HG03342 (cell line): ENCODE measurements around the gene CBX8.

Experiments
- ATAC-seq: cut with Tn5 transposase; IDR thresholded peaks from one replicate; pipeline ENCODE4 v1.9.1; 2021; ENCODE audit warnings: mild to moderate bottlenecking, moderate library complexity; ENCODE audit not compliant: unreplicated experiment

The CBX8 gene

DNA sequence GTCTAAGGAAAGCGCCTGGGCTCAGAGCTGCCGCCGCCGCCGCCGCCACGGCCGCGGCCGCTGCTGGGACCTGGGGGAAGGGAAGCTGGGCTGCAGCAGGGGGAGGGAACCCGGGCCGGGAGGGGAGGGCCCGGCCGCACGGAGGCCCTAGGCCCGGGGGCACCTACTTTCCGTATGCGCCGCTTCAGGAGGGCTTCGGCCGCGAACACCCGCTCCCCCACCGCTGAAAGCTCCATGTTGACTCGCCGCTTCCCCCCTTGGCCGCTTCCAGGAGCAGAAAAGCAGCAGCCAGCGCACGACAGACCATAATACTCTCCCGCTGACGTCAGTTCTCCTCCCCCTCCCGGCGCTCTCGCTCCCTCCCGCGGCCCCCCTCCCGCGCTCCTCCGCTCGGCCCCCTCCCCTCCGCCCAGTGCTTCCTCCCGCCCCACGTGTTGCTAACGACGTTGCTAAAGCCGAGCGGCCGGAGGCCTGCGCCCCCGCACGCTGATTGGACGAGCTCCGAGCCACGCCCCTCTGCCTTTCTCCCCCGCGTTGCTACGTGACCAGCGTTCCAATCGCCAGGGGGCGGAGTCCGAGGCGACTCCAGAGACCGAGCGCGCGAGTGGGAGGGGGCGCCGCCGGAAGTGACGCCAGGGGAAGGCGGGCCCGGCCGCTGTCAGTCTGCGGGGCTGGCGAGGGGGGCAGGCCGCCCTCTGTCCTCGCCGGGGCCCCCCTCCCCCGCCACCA is at the start of gene CBX8:
Gene CBX8, minus strand, starts transcription at position 315 of the 729 bp plus-strand sequence. Its CDS starts 79 bp downstream, at position 236.
- peak; percentile 86 for ATAC-seq

GRCh38 chr17:79845601-79845949 is 48.7 kb upstream of the CBX8 start:
- ATAC-seq: no peak

DNA sequence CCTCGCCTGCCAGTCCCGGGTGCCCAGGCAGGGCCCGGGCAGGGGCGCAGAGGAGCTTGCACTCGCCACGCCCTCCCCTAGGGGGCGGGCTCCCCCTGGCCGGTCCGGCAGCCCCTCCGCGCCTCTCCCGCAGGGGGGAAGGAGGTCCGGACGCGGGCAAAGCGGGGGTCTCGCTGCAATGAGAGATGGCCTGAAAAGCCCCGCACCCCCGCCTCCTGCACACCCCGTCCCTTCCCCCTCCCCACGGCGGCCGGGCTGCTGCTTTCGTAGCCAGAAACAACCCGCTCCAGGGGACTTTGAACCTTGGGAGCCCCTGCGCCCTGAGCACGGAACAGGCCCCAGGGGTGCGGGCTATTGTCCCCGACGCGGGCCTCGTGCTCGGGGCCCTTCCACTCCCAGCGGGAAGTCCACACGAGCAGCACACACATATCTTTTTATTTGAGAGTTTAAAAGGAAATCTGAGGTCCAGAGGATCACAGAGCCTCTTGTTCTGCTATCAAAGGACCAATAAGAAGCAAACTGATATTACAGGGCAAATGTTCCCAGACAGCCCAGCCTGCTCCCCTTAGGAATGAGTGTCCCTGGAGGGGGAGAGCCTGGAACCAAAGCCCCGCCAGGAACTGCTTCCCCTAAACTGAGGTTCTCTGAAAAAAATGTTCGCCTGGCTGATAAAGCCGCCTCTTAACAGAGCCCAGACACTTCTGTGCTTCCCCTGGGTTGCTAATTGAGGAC is 48.2 kb upstream of the CBX8 start:
- no peak for ATAC-seq

DNA sequence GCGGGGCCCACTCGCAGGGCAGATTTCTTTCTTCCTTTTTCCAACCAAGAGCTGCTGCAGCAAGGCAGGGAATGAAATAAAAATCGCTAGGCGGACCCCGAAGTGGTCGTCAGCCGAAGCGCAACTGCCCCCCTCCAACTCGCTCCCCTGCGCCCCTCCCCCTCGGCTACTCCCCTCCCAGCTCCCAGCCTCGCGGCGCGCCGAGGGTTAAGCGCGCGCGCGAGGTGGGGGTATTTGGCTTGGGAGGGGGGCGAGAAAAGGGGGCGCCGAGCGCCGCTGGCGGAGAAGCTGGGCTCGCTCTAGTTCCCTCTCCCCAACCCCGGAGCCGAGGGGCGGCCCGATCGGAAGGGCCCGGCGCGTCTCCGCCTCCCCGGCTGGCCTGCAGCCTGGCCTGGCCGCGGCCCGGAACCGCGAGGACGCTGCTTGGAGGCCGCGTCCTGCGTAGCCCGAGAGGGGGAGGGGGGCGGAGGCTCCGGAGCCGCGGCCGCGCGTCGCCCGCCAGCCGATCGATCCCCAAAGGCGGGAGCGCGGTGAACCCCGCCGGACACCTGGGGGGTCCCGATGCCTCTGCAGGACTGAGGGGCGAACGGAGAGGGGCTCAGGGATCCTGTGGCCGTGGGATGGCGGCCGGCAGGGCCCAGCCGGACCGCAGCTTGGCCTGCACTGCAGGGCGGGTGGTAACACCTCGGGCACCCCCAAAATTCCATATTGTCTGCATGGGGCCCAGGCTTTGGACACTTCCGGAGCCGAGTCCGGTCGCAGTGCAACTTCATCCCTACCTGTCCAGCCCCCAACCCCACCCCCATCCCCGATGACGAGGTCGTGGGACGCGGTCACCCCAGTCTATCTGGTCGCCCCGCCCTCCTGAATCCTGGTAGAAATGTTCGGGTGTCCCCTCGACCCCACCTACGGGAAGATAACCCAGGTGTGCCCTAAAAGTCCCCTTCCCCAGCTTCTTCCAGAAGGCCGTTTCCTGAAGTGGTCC is 47.2 kb upstream of the CBX8 start:
- ATAC-seq: no peak

DNA sequence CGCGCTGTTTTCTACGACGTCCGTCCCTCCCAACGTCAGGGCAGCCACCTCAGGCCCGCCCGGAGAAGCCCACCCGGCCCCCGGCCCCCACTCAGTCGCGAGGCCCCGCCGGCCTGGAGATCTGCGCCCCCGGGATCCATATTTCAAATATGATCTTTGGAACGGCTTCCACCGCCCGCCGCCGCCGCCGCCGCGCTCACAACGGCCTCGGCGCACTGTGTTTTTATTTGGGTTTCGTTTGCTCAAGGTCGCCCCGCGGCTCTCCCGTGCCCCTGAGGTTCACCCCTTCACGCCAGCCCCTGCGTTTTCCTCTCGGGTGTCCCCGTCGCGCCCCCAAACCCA is 46.6 kb upstream of the CBX8 start:
- ATAC-seq: no peak

DNA sequence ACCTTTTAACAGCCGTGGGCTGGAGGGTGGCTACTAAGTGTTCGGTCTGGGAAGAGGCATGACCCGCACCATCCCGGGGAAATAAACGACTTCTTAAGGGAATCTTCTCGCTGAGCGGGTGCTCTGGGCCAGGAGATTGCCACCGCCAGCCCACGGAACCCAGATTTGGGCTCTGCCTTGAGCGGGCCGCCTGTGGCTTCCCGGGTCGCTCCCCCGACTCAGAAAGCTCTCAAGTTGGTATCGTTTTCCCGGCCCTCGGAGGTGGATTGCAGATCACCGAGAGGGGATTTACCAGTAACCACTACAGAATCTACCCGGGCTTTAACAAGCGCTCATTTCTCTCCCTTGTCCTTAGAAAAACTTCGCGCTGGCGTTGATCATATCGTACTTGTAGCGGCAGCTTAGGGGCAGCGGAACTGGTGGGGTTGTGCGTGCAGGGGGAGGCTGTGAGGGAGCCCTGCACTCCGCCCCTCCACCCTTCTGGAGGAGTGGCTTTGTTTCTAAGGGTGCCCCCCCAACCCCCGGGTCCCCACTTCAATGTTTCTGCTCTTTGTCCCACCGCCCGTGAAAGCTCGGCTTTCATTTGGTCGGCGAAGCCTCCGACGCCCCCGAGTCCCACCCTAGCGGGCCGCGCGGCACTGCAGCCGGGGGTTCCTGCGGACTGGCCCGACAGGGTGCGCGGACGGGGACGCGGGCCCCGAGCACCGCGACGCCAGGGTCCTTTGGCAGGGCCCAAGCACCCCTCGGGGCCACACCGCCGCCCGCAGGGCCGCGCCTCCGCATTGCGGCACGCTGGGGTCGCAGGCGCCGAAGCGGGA is 46.0 kb upstream of the CBX8 start:
- ATAC-seq: no peak

DNA sequence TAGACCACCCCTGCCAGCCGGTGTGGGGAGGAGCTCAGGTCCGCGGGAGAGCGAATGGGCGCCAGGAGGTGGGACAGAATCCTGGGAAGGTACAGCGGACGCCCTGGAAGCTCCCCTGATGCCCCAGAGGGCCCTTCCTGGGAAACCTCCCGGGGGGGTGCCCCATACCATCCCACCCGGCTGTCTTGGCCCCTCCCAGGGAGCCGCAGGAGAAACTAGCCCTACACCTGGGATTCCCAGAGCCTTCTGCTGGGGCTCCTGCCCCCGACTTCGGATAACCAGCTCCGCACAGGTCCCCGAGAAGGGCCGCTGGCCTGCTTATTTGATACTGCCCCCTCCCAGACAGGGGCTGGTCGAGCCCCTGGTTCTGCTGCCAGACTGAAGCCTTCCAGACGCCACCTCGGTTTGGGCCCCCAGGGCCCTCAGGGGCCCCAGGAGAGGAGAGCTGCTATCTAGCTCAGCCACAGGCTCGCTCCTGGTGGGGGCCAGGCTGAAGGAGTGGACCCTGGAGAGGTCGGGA is 45.3 kb upstream of the CBX8 start:
- ATAC-seq: no peak

DNA sequence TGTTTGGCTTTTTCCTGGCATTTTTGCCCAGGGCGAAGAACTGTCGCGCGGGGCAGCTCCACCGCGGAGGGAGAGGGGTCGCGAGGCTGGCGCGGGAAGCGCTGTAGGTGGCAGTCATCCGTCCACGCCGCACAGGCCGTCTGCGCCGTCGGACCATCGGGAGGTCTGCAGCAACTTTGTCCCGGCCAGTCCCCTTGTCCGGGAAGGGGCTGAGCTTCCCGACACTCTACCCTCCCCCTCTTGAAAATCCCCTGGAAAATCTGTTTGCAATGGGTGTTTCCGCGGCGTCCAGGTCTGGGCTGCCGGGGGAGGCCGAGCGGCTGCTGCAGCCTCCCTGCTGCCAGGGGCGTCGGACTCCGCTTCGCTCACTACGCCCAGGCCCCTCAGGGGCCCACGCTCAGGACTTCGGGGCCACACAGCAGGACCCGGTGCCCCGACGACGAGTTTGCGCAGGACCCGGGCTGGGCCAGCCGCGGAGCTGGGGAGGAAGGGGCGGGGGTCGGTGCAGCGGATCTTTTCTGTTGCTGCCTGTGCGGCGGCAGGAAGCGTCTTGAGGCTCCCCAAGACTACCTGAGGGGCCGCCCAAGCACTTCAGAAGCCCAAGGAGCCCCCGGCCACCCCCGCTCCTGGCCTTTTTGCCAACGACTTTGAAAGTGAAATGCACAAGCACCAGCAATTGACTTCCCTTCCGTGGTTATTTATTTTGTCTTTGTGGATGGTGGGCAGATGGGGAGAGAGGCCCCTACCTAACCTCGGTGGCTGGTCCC is 44.7 kb upstream of the CBX8 start:
- no peak for ATAC-seq

DNA sequence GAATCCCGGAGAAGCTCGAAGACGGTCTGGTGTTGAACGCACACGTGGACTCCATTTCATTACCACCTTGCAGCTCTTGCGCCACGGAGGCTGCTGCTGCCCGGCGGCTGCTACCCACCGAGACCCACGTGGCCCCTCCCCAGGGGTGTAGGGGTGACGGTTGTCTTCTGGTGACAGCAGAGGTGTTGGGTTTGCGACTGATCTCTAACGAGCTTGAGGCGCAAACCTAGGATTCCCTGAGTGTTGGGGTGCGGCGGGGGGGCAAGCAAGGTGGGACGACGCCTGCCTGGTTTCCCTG is 44.1 kb upstream of the CBX8 start:
- ATAC-seq: no peak

DNA sequence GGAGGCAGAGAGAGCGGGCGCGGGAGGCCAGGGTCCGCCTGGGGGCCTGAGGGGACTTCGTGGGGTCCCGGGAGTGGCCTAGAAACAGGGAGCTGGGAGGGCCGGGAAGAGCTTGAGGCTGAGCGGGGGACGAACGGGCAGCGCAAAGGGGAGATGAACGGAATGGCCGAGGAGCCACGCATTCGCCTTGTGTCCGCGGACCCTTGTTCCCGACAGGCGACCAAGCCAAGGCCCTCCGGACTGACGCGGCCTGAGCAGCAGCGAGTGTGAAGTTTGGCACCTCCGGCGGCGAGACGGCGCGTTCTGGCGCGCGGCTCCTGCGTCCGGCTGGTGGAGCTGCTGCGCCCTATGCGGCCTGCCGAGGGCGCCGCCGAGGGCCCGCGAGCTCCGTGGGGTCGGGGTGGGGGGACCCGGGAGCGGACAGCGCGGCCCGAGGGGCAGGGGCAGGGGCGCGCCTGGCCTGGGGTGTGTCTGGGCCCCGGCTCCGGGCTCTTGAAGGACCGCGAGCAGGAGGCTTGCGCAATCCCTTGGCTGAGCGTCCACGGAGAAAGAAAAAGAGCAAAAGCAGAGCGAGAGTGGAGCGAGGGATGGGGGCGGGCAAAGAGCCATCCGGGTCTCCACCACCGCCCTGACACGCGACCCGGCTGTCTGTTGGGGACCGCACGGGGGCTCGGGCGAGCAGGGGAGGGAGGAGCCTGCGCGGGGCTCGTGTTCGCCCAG is 43.6 kb upstream of the CBX8 start:
- no peak for ATAC-seq

DNA sequence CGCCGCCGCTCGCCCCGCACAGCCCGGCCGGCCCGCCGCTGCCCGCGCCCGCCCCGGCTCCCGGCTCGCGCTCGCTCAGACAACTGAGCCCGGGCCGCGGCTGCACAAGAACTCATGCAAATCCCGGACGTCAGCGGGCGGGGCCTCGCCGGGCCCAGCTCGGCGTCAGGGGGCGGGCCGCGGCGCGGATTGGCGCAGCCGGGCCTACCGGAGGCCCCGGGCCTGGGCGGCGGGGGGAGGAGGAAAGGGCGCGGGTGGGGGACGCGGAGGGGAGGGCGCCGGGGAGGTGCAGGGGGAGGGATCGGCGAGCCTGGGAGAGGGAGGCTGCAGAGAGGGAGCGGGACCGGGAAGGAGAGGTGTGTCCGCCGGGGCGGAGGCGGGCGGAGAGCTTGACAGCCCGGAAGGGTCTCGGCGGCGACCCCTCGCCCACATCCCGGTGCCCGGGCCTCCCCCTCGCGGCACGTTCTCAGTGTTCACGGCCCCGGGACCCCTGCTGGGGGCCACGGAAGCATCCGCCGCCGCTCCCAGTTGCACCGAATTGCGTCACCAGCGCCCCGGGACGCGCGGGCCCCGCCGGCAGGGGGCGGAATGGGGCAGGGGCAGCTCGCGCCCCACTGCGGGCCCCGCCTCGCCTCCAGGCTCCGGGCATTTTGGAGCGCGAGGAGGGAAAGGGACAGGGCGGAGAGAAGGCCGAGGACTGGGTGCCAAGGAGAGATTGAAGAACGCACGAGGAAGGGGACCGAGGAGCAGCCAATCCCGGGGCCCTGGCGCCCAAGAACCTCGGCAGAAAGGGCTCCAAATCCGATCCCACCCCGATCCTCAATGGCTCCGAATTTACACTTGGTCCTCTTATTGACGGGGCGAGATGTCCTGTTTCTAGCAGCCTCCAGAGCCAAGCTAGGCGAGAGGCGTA is 42.7 kb upstream of the CBX8 start, which contains the start of gene CBX4:
Gene CBX4, minus strand, starts transcription at position 85 of the 913 bp plus-strand sequence. CDS start 189 bp downstream, outside the sequence.
- ATAC-seq: peak; percentile 46

- peak; percentile 13 for ATAC-seq
These were observed 41.8 kb upstream of the CBX8 start for GRCh38 chr17:79838522-79839274.

DNA sequence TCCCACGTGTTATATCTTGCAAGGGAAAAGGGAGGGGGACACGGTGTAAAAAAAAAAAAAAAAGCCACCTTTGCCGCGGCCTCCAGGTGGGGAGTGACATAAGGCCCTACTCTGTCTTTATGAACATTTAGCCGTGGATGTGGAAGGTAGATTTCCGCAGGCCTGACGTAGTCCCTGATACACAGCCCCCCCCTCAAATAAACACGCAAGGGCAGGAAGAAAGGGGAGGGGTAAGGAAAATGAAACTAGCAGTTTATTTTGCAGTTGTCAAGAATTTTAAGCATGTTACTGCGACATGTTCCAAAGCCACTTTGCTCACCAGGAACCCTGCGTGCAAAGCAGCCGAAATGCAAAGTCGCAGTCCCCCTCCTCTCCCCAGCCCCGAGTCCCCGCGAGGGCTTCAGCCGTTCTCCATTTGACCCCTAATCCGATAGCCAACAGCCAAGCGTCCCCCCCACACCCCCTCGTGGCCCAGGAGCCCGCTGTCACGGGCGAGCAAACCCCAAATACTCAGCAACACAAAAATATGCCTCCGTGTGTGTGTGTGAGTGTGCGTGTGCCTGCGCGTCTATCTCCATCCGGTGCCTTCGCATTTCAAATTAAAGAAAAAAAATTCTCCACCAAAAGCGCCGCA is 41.1 kb upstream of the CBX8 start:
- ATAC-seq: no peak

DNA sequence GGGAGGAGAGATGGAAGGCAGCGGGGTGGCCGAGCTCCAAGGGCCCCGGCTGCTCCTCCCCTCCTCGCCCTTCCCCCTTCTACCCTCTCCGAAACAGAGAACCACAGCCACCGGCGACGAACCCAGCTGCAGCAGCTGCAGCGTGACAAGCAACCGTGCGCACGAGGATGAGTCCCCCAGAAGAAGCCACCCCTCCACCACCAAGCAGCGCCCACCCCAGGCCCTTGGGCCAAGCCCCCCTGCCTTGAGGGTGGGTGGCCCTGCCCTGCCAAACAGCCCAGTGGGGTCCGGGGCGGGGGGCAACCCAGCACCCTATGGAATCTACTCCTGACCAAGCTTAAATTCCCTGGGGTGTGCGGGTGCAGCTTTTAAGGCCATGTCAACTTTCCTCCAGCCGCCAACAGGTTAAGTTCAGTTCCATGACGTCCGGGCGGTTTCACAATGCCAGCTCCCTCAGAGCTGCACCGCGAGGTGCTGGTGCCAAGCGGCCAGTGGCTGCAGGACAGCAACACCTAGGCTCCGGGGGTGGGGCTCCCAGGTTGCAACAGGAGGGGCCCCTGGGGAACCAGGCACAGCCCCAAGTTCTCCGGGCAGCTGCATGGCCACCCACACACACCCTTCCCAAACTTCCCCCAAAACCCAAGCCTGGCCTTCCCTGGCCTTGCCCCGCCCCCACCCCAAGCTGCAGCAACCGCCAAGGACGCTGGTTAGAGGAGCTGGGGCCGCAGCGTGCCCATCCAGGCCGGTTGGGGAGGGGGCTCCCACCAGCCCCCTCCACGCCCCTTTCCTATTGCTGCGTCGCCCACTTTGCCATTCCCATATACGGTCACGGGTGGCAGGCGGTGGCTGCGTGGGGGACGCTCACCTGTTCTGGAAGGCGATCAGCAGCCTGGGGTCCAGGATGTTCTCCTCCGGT is 40.4 kb upstream of the CBX8 start:
- ATAC-seq: no peak

GRCh38 chr17:79836510-79836971 is 39.7 kb upstream of the CBX8 start:
- ATAC-seq: no peak
